Regular cardiac myocyte (primary cell): ENCODE data around the gene TRMT2A. TPM values are rescaled to one million over a fixed set of nuclear protein-coding genes. Genes with fewer than 3 reads are reported as not detected.

Experiments
- total RNA-seq: library from RNA; depleted of rRNA; stranded (reverse); fragments of >200 nt; gene quantifications from 2 replicates; pipeline ENCODE4 v1.2.3, GENCODE V29; 2014

Gene TRMT2A, protein sequence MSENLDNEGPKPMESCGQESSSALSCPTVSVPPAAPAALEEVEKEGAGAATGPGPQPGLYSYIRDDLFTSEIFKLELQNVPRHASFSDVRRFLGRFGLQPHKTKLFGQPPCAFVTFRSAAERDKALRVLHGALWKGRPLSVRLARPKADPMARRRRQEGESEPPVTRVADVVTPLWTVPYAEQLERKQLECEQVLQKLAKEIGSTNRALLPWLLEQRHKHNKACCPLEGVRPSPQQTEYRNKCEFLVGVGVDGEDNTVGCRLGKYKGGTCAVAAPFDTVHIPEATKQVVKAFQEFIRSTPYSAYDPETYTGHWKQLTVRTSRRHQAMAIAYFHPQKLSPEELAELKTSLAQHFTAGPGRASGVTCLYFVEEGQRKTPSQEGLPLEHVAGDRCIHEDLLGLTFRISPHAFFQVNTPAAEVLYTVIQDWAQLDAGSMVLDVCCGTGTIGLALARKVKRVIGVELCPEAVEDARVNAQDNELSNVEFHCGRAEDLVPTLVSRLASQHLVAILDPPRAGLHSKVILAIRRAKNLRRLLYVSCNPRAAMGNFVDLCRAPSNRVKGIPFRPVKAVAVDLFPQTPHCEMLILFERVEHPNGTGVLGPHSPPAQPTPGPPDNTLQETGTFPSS
- total RNA-seq = 31.2 and 52.7 TPM in 2 replicates

DNA sequence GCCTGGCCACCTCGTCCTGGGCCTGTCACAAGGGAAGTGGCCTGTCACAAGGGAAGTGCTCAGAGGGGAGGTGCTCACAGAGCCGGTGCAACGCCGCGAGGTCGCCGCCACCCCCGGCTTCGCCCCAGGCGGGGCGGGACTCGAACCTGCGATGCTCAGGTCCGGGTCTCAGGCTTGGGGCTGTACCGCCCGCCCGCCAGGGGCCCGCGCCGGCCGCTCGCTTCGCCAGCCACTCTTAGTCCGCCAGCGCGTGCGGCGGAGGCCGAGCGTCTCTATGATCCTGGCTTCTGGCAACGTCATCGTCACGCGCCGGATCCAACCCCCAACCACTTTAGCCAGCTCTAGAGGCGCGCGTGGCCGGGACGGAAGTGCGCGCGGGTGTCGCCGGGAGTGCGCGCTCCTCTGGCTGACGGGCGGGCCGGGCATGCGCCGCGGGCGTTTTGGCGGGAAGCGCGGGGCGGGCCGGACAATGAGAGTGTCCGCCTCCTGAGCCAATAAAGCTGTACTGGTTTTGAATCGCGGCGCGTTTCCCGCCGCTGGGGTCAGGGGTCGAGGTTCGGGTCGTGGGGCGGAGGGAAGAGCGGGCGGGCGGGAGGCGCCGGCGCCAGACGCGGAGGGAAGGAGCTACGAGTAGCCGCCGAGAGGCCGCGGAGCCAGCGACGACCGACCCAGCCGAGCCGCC is at the start of gene TRMT2A:
TRMT2A (minus strand) TSS at position 276 of the 682 bp plus-strand sequence. CDS start 320 bp downstream, outside the sequence.

DNA sequence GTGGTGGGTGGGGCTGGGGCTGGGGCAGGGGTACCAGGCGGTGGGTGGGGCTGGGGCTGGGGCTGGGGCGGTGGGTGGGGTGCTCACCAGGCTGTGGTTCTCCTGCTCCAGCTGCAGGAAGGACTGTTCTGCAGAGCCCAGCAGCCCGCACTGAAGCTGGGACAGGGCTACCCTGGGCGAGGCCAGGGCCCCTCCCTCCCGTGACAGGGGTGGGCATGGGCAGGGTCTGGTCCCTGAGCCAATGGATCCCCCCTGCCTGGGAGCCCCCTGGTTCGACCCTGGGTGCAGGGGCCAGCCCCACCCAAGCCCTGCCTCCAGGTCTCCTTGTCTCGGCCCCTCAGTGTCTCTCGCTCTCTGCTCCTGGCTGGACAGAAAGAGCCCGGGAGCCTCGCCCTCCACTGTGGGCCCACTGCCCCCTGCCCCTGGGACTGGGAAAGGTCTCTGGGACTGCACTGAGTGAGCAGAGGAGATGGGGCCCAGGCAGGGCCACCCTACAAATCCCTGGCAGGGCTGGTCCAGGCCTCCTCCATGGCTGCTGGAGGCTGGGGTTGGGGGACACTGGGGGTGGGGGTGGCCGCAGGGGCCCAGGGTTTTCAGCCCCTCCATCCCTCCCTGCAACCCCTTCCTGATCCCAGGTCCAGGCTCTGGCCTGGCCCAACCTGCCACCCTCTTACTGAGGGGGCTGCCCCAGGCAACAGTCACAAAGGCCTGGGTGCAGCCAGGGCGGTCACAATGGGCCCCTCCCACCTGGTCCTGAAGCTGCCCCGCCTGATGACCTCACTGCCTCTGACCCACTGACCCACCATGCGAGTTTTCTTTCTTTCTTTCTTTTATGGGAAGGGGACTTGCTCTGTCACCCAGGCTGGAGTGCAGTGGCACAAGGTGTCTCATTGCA is 33.6 kb upstream of the TRMT2A start, which contains the start of gene CCDC188:
CCDC188 (minus strand) TSS at position 675 of the 895 bp plus-strand sequence; CDS start at position 606, 69 bp downstream.

DNA sequence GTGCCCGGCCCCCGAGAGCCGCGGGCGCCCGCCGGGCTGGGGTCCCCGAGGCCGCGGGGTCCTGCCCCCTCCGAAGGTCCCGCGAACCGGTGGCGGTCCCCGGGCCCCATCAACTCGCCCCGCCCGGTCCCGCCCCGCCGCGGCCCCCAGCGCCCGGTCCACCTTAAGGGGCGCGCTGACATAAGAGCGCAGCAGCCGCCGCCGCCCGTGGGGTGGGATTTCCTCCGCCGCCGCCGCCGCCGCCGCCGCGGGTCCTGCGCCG is 14.5 kb upstream of the TRMT2A start, which contains the start of gene ZDHHC8:
ZDHHC8 (plus strand) TSS at position 208 of the 262 bp plus-strand sequence. CDS start 144 bp downstream, outside the sequence.

DNA sequence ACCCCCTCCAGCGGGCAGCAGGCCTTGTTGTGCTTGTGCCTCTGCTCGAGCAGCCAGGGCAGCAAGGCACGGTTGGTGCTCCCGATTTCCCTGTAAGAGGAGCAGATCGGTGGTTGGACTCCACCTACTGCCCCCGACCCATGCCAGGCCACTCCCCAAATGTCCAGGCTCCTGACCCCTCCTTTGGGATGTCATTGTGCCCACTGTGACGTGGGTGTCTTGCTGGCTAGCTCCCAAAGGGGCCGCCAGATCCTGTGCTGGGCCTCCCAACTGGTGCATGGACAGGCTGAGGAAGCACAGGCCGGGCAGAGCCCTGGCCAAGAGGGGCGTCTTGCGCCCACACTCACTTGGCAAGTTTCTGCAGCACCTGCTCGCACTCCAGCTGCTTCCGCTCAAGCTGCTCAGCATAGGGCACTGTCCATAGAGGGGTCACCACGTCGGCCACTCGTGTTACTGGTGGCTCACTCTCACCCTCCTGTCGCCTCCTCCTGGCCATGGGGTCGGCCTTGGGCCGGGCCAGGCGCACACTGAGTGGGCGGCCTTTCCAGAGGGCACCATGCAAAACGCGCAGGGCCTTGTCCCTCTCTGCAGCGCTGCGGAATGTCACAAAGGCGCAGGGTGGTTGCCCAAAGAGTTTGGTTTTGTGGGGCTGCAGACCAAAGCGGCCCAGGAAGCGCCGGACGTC is 1.2 kb downstream of the TRMT2A start, which contains the start of gene RANBP1:
RANBP1 (plus strand) TSS at position 414 of the 685 bp plus-strand sequence; CDS start at position 495, 81 bp downstream.

DNA sequence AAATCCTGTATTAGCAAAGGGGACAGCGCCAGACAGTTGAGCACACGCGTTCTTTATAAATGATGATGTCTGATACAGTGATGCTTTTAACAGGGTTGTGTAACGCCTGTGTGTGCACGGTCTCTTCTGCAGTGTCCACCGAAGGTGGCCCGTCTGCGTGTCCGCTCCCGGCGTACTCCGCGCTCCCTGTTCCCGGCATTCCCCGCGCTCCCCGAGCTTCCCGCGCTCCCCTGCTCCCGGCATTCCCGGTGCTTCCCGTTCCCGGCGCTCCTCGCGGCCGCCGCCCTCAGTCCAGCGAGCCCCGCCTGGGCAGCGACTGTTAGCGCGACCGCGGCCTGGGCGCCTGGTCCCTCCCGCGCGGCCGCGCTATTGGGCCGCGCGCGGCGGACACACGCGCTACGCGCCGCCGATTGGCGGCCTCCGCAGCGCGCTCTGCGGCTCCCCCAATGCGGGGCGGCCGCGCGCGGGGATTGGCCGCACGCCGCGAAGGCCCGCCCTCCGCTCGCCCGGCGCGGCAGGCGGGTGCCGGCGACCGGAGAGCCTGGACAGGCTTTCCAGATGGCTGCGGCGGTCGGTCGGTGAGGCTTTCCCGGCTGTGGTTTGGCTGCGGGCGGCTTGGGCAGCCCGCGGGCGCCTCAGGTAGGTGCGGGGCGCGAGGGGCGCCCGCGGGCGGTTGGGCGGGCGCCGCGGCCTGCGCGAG is 37.1 kb downstream of the TRMT2A start, which contains the start of gene DGCR8:
DGCR8 (plus strand) TSS at position 497 of the 700 bp plus-strand sequence. CDS start 5,723 bp downstream, outside the sequence.

Other genes starting within 250 kb of the TRMT2A start
- gene COMT, start 175.5 kb downstream of the TRMT2A start, total RNA-seq = 340 and 403 TPM in 2 replicates
- gene TXNRD2, start 175.4 kb downstream of the TRMT2A start, total RNA-seq = 13.5 and 17.4 TPM in 2 replicates
- gene ARVCF, start 100.4 kb downstream of the TRMT2A start, total RNA-seq = 6.5 and 11.3 TPM in 2 replicates
- gene TANGO2, start 96.1 kb downstream of the TRMT2A start, total RNA-seq = 49.7 and 53.6 TPM in 2 replicates
- 14.9 and 33.7 TPM in 2 replicates for gene DGCR8, start 37.0 kb downstream of the TRMT2A start, total RNA-seq
- 194 and 470 TPM in 2 replicates for gene RANBP1, start 1.1 kb downstream of the TRMT2A start, total RNA-seq
- 5.1 and 6.3 TPM in 2 replicates for gene ZDHHC8, start 14.6 kb upstream of the TRMT2A start, total RNA-seq
- gene CCDC188, start 33.8 kb upstream of the TRMT2A start, total RNA-seq = 0.38 and 0.56 TPM in 2 replicates
- 0.28 and 0.58 TPM in 2 replicates for gene RTN4R, start 151.1 kb upstream of the TRMT2A start, total RNA-seq
- 44.0 and 50.0 TPM in 2 replicates for gene DGCR6L, start 202.8 kb upstream of the TRMT2A start, total RNA-seq